ENCODE measurements around the gene A4GALT.
"Not testable (repeated sequence)": the region's sequence is repeated elsewhere in the genome, so short reads cannot be mapped to it uniquely, and the experiment has no call there.

A4GALT gene

GRCh38 chr22:42676059-42676607, 44.5 kb downstream of the A4GALT start:
- no peak for DNase-seq (ENCODE audit: extremely low spot score)
- TF ChIP-seq ZNF384 (IDR thresholded peaks at IDR 0.05) (no peak), NFRKB (IDR thresholded peaks at IDR 0.05) (no peak)
- ChIA-PET POLR2A (no interaction called here), CTCF (interaction anchor here (0.5 kb wide), 1 partner anchor 262 kb away, joined by 3 read pairs; no protein-coding TSS in a partner anchor)

GRCh38 chr22:42673898-42674401, 46.7 kb downstream of the A4GALT start:
- no peak for DNase-seq (ENCODE audit: extremely low spot score)
- ChIA-PET CTCF (no interaction called here), POLR2A (interaction anchor here (1.0 kb wide), 1 partner anchor 14 kb away, joined by 3 read pairs; no protein-coding TSS in a partner anchor)
- TF ChIP-seq FOXA1 (IDR thresholded peaks at IDR 0.05) (no peak), HDGF (IDR thresholded peaks at IDR 0.05; ENCODE audit: borderline replicate concordance) (no peak), L3MBTL2 (conservative IDR thresholded peaks at IDR 0.05) (no peak), ELF4 (IDR thresholded peaks at IDR 0.05) (no peak), TARDBP (IDR thresholded peaks at IDR 0.05) (no peak), PKNOX1 (IDR thresholded peaks at IDR 0.05) (no peak), FOXK2 (IDR thresholded peaks at IDR 0.05) (no peak), BHLHE40 (IDR thresholded peaks at IDR 0.05; ENCODE audit: borderline replicate concordance) (no peak), SUZ12 (IDR thresholded peaks at IDR 0.05) (no peak)

GRCh38 chr22:42673071-42673470, 47.6 kb downstream of the A4GALT start:
- POLR2A ChIA-PET; CTCF ChIA-PET; DNase-seq (ENCODE audit: extremely low spot score): not testable (repeated sequence)

GRCh38 chr22:42670921-42671709, 49.6 kb downstream of the A4GALT start:
- DNase-seq (ENCODE audit: extremely low spot score), result no peak
- ChIA-PET CTCF (interaction anchor here (0.7 kb wide), 1 partner anchor 227 kb away, joined by 7 read pairs; no protein-coding TSS in a partner anchor), POLR2A (no interaction called here)
- TF ChIP-seq FOXK2 (IDR thresholded peaks at IDR 0.05) (no peak), HDGF (IDR thresholded peaks at IDR 0.05; ENCODE audit: borderline replicate concordance) (no peak)

- POLR2A ChIA-PET, result no interaction called here
- DNase-seq (ENCODE audit: extremely low spot score), result no peak
- no peak for TF ChIP-seq CTBP1 (IDR thresholded peaks at IDR 0.05; ENCODE audit: borderline replicate concordance)
- TF ChIP-seq NFRKB (IDR thresholded peaks at IDR 0.05), result no peak
- TF ChIP-seq HDGF (IDR thresholded peaks at IDR 0.05; ENCODE audit: borderline replicate concordance), result no peak
- TF ChIP-seq FOXA1 (IDR thresholded peaks at IDR 0.05), result no peak
- no peak for TF ChIP-seq PKNOX1 (IDR thresholded peaks at IDR 0.05)
- TF ChIP-seq SP1 (IDR thresholded peaks at IDR 0.05), result no peak
- no peak for TF ChIP-seq ZNF384 (IDR thresholded peaks at IDR 0.05)
- TF ChIP-seq BHLHE40 (IDR thresholded peaks at IDR 0.05; ENCODE audit: borderline replicate concordance), result no peak
- TF ChIP-seq FOXK2 (IDR thresholded peaks at IDR 0.05), result no peak
- no peak for TF ChIP-seq TARDBP (IDR thresholded peaks at IDR 0.05)
- no peak for TF ChIP-seq ELF4 (IDR thresholded peaks at IDR 0.05)
- CTCF ChIA-PET, result interaction anchor here (0.7 to 1.1 kb wide), 2 partner anchors 17 to 23 kb away, joined by 3 to 4 read pairs; no protein-coding TSS in a partner anchor
These were observed 50.6 kb downstream of the A4GALT start for GRCh38 chr22:42670046-42670445.

- not testable (repeated sequence) for DNase-seq (ENCODE audit: extremely low spot score)
- CTCF ChIA-PET, result interaction anchor here (0.6 kb wide), 1 partner anchor 225 kb away, joined by 3 read pairs; no protein-coding TSS in a partner anchor
- POLR2A ChIA-PET, result interaction anchor here (1.1 kb wide), 1 partner anchor 51 kb away, joined by 4 read pairs; no protein-coding TSS in a partner anchor
These were observed 54.3 kb downstream of the A4GALT start for GRCh38 chr22:42666393-42666792.

GRCh38 chr22:42664976-42665831, 55.5 kb downstream of the A4GALT start:
- no peak for DNase-seq (ENCODE audit: extremely low spot score)
- no peak for TF ChIP-seq FOXK2 (IDR thresholded peaks at IDR 0.05)
- TF ChIP-seq SUZ12 (IDR thresholded peaks at IDR 0.05), result no peak
- no peak for TF ChIP-seq FOXM1 (IDR thresholded peaks at IDR 0.05; ENCODE audit: borderline replicate concordance)
- no peak for TF ChIP-seq ZNF384 (IDR thresholded peaks at IDR 0.05)
- TF ChIP-seq LEF1 (IDR thresholded peaks at IDR 0.05; ENCODE audit: borderline replicate concordance), result no peak
- ChIA-PET CTCF (no interaction called here), POLR2A (no interaction called here)

Data from HEK293T (cell line).